ENCODE measurements around the gene GPRASP3.

- TF ChIP-seq SUZ12 (IDR thresholded peaks at IDR 0.05; ENCODE audit: extremely low read depth, insufficient read depth, insufficient read length): no peak
- no peak for TF ChIP-seq YY1 (IDR thresholded peaks at IDR 0.05; ENCODE audit: insufficient read depth, insufficient read length)
- TF ChIP-seq ZNF274 (IDR thresholded peaks at IDR 0.05; ENCODE audit: low read depth, low read length): no peak
Measured at GRCh38 chrX:102727761-102728160, 7.2 kb downstream of the GPRASP3 start.
